ENCODE data around the gene OPRM1. TPM values are rescaled to one million over a fixed set of nuclear protein-coding genes. Genes with fewer than 3 reads are reported as not detected.

Gene OPRM1
- total and polyA plus RNA-seq, 2 donors from 2014 or later, result not detected

- no peak for TF ChIP-seq CTCF (IDR thresholded peaks at IDR 0.05; ENCODE audit: borderline replicate concordance, extremely low read depth, insufficient read depth)
- H3K9ac ChIP-seq (ENCODE audit: low read length in 3 of 3), result no peak overlapping the region
- H3K4me3 ChIP-seq (ENCODE audit: low read length in 3 of 3), result no peak overlapping the region
- H3K27me3 ChIP-seq (ENCODE audit: control insufficient read depth, insufficient read depth, low read length), result no peaks in the 10 kb centered on the region
- H3K27ac ChIP-seq (ENCODE audit: low read depth in 2 of 2, low read length in 2 of 2), result no peak overlapping the region
- H3K9me3 ChIP-seq (ENCODE audit: control insufficient read depth in 2 of 3, insufficient read depth in 1 of 3, low read length in 3 of 3), result no peaks in the 10 kb centered on the region
- H3K4me1 ChIP-seq (ENCODE audit: control insufficient read depth in 2 of 3, insufficient read depth in 2 of 3, low read depth in 1 of 3, low read length in 3 of 3), result no peaks in the 10 kb centered on the region
- DNase-seq (no peak), FAIRE-seq (no peak)
- no peaks in the 10 kb centered on the region for H3K36me3 ChIP-seq (ENCODE audit: control insufficient read depth in 2 of 3, insufficient read depth in 3 of 3, low read length in 3 of 3)
- intact Hi-C loops (cut with DNase I), result no loop called here
These were observed 101.7 kb downstream of the OPRM1 start for GRCh38 chr6:154140743-154141142.

GRCh38 chr6:154143753-154144152, 104.7 kb downstream of the OPRM1 start:
- intact Hi-C loops (cut with DNase I), result no loop called here
- Histone ChIP-seq H3K9me3 (ENCODE audit: control insufficient read depth in 2 of 3, insufficient read depth in 1 of 3, low read length in 3 of 3) (no peaks in the 10 kb centered on the region), H3K9ac (ENCODE audit: low read length in 3 of 3) (no peak overlapping the region), H3K36me3 (ENCODE audit: control insufficient read depth in 2 of 3, insufficient read depth in 3 of 3, low read length in 3 of 3) (no peaks in the 10 kb centered on the region), H3K27me3 (ENCODE audit: control insufficient read depth, insufficient read depth, low read length) (no peaks in the 10 kb centered on the region), H3K4me3 (ENCODE audit: low read length in 3 of 3) (no peak overlapping the region), H3K4me1 (ENCODE audit: control insufficient read depth in 2 of 3, insufficient read depth in 2 of 3, low read depth in 1 of 3, low read length in 3 of 3) (no peaks in the 10 kb centered on the region), H3K27ac (ENCODE audit: low read depth in 2 of 2, low read length in 2 of 2) (no peak overlapping the region)
- no peak for FAIRE-seq
- no peak for TF ChIP-seq CTCF (IDR thresholded peaks at IDR 0.05; ENCODE audit: borderline replicate concordance, extremely low read depth, insufficient read depth)
- no peak for DNase-seq

GRCh38 chr6:154154389-154154967, 115.4 kb downstream of the OPRM1 start:
- intact Hi-C loops (cut with DNase I), result loop anchor here (10.0 kb wide), 1 partner anchor 120 kb away; no protein-coding TSS in a partner anchor

More at GRCh38 chr6:154154389-154154967, 115.4 kb downstream of the OPRM1 start:
- Histone ChIP-seq H3K27ac (ENCODE audit: low read depth in 2 of 2, low read length in 2 of 2) (no peak overlapping the region), H3K9me3 (ENCODE audit: control insufficient read depth in 2 of 3, insufficient read depth in 1 of 3, low read length in 3 of 3) (no peaks in the 10 kb centered on the region), H3K4me3 (ENCODE audit: low read length in 3 of 3) (no peak overlapping the region), H3K4me1 (ENCODE audit: control insufficient read depth in 2 of 3, insufficient read depth in 2 of 3, low read depth in 1 of 3, low read length in 3 of 3) (peaks cover 2 to 12% (median 5%) of the 10 kb centered on the region in 3 donors), H3K9ac (ENCODE audit: low read length in 3 of 3) (no peak overlapping the region), H3K36me3 (ENCODE audit: control insufficient read depth in 2 of 3, insufficient read depth in 3 of 3, low read length in 3 of 3) (no peaks in the 10 kb centered on the region), H3K27me3 (ENCODE audit: control insufficient read depth, insufficient read depth, low read length) (no peaks in the 10 kb centered on the region)
- FAIRE-seq (peak; percentile 84), DNase-seq (peak in 4 of 5 donors; percentile 59 to 87 (median 72))
- peak; percentile 75 for TF ChIP-seq CTCF (IDR thresholded peaks at IDR 0.05; ENCODE audit: borderline replicate concordance, extremely low read depth, insufficient read depth)
